Measurements from ENCODE around the gene MPZL1. TPM values are rescaled to one million over a fixed set of nuclear protein-coding genes. Genes with fewer than 3 reads are reported as not detected.

MPZL1 gene
- total RNA-seq, 4 donors from 2014 or later = 24.3 to 150 (median 82.3) TPM

DNA sequence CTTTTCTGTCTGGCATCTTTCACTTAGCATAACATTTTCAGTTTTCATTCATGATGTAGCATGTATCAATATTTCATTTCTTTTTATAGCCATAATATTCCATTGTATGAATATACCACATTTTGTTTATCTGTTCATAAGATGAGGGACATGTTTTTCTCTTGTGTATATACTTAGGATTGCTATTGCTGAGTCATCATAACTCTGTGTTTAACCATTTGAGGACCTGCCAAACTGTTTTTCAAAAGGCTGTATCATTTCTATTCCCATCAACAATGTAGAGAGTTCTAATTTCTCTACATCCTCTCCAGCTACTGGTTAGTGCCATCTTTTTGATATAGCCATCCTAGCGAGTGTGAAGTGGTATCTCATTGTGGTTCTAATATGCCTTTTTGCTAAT lies 26.2 kb downstream of the MPZL1 start:
- Histone ChIP-seq H3K27me3 (no peaks in the 10 kb centered on the region), H3K36me3 (no peaks in the 10 kb centered on the region), H3K9me3 (no peaks in the 10 kb centered on the region), H3K4me1 (no peaks in the 10 kb centered on the region), H3K4me3 (no peak overlapping the region), H3K27ac (no peak overlapping the region)
- intact Hi-C loops (cut with DNase I; ENCODE audit: low total_unique reads) = no loop called here
- DNase-seq = no peak
- no peak for TF ChIP-seq POLR2A (IDR thresholded peaks at IDR 0.05)
- TF ChIP-seq, protein P1, sequence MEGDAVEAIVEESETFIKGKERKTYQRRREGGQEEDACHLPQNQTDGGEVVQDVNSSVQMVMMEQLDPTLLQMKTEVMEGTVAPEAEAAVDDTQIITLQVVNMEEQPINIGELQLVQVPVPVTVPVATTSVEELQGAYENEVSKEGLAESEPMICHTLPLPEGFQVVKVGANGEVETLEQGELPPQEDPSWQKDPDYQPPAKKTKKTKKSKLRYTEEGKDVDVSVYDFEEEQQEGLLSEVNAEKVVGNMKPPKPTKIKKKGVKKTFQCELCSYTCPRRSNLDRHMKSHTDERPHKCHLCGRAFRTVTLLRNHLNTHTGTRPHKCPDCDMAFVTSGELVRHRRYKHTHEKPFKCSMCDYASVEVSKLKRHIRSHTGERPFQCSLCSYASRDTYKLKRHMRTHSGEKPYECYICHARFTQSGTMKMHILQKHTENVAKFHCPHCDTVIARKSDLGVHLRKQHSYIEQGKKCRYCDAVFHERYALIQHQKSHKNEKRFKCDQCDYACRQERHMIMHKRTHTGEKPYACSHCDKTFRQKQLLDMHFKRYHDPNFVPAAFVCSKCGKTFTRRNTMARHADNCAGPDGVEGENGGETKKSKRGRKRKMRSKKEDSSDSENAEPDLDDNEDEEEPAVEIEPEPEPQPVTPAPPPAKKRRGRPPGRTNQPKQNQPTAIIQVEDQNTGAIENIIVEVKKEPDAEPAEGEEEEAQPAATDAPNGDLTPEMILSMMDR (IDR thresholded peaks at IDR 0.05) = no peak

DNA sequence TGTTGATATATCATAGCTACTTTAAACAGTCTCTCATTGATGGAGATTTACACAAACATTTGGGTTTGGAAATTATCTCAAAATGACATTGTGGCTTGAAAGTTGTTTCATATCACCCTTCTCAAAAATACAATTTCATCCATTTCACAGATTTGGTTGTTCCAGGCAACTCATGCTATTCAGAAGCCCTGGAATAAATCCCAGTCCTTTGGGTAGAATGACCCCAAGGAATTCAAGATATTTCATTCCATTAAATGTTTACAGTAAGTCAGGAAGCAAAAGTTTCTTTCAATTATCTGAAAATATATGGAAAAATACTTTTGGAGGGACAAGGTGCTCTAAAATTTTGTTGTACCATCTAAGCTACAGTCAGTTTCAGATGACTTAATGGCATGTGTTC lies 27.1 kb downstream of the MPZL1 start:
- Histone ChIP-seq H3K27me3 (no peaks in the 10 kb centered on the region), H3K36me3 (no peaks in the 10 kb centered on the region), H3K27ac (no peak overlapping the region), H3K9me3 (no peaks in the 10 kb centered on the region), H3K4me1 (no peaks in the 10 kb centered on the region), H3K4me3 (no peak overlapping the region)
- intact Hi-C loops (cut with DNase I; ENCODE audit: low total_unique reads) = no loop called here
- TF ChIP-seq, protein P1 (IDR thresholded peaks at IDR 0.05) = no peak
- TF ChIP-seq POLR2A (IDR thresholded peaks at IDR 0.05) = no peak
- DNase-seq = no peak

DNA sequence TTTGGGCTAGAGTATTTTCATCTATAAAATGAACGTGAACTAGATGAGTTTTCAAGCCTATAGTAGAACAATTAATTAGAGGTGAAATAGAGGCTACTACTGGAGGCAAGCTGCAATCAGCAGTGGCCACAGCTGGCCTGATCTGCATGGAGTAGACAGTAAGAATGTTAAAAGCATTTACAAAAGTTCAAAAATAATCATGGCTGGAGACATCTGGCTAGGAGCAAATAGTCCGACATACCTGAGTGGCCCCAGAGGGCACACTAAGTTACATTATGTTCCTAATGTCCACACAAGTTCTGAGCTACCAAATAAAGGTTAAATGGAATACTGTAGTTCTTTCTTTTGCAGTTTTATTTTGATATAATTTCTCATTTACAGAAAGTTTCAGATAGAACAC lies 28.0 kb downstream of the MPZL1 start:
- no peaks in the 10 kb centered on the region for H3K4me1 ChIP-seq
- intact Hi-C loops (cut with DNase I; ENCODE audit: low total_unique reads) = no loop called here
- no peaks in the 10 kb centered on the region for H3K36me3 ChIP-seq
- no peaks in the 10 kb centered on the region for H3K27me3 ChIP-seq
- TF ChIP-seq, protein P1 (IDR thresholded peaks at IDR 0.05) = no peak
- no peak for TF ChIP-seq POLR2A (IDR thresholded peaks at IDR 0.05)
- H3K4me3 ChIP-seq = no peak overlapping the region
- no peaks in the 10 kb centered on the region for H3K9me3 ChIP-seq
- no peak for DNase-seq
- H3K27ac ChIP-seq = no peak overlapping the region

DNA sequence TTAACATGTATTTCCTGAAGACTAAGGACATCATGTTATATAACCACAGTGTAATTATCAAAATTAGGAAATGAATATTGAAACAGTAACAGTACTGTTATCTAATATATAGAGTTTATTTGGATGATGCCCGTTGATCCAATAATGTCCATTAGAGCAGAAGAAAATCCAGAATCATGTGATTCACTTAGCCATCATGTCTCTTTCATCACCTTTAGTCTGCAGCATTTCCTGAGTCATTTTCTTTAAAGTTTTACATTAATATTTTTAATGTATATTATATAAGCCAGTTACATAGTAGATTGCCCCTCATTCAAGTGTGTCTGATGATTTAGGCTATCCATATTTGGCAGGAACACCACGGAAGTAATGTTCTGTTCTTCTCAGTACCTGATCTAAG lies 28.9 kb downstream of the MPZL1 start:
- TF ChIP-seq POLR2A (IDR thresholded peaks at IDR 0.05) = no peak
- TF ChIP-seq, protein P1 (IDR thresholded peaks at IDR 0.05) = no peak
- DNase-seq = no peak
- H3K27me3 ChIP-seq = no peaks in the 10 kb centered on the region
- no peak overlapping the region for H3K27ac ChIP-seq
- H3K36me3 ChIP-seq = no peaks in the 10 kb centered on the region
- H3K4me1 ChIP-seq = no peaks in the 10 kb centered on the region
- no peak overlapping the region for H3K4me3 ChIP-seq
- H3K9me3 ChIP-seq = no peaks in the 10 kb centered on the region
- intact Hi-C loops (cut with DNase I; ENCODE audit: low total_unique reads) = no loop called here

DNA sequence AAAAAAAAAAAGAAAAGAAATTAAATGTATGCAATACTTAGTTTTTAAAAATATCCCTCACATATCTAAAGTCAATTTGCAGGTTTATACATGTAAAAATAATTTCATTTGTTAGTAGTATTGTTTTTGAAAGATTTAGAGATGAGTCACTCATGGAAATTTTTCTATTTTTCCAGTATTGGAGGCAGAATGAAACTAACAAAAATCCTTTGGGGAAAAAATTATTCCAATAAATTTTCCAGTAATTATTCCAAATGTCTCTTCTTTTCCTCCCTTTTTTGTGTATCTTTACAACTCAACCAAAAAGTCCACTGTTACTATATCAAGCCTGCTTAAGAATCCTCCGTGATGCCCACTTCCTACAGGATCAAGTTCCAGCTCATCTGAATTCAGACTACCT lies 29.9 kb downstream of the MPZL1 start:
- TF ChIP-seq, protein P1 (IDR thresholded peaks at IDR 0.05) = no peak
- TF ChIP-seq POLR2A (IDR thresholded peaks at IDR 0.05) = no peak
- Histone ChIP-seq H3K27me3 (no peaks in the 10 kb centered on the region), H3K27ac (no peak overlapping the region), H3K36me3 (no peaks in the 10 kb centered on the region), H3K4me1 (no peaks in the 10 kb centered on the region), H3K9me3 (no peaks in the 10 kb centered on the region), H3K4me3 (no peak overlapping the region)
- intact Hi-C loops (cut with DNase I; ENCODE audit: low total_unique reads) = no loop called here
- no peak for DNase-seq

Measured in uterus (tissue), 4 donors.